Muscle of leg (tissue), 16 donors: ENCODE results near the gene CMPK1. TPM values are rescaled to one million over a fixed set of nuclear protein-coding genes. Genes with fewer than 3 reads are reported as not detected.
A peak's percentile ranks its signal among the peaks of the same experiment; 100 is the strongest.
"Not testable (repeated sequence)": the region's sequence is repeated elsewhere in the genome, so short reads cannot be mapped to it uniquely, and the experiment has no call there.

Experiments
- DNase-seq: peaks from one replicate; pipeline ENCODE4 v3.0.0; 2013
- H3K27ac ChIP-seq: one replicate; pipeline ENCODE4 v1.5.1; 2013; ENCODE audit warnings: mild to moderate bottlenecking, low read length, control low read depth
- H3K27me3 ChIP-seq: one replicate; pipeline ENCODE4 v1.6.1; 2013; ENCODE audit warnings: low read length; ENCODE audit not compliant: control insufficient read depth, insufficient read depth
- H3K36me3 ChIP-seq: one replicate; pipeline ENCODE4 v1.6.1; 2013; ENCODE audit warnings: low read length; ENCODE audit not compliant: control insufficient read depth, insufficient read depth
- H3K4me1 ChIP-seq: one replicate; pipeline ENCODE4 v1.6.1; 2013; ENCODE audit warnings: low read length; ENCODE audit not compliant: control insufficient read depth, insufficient read depth
- H3K4me3 ChIP-seq: one replicate; pipeline ENCODE4 v1.5.1; 2013; ENCODE audit warnings: low read length, control low read depth
- H3K9me3 ChIP-seq: replicated peaks from 2 replicates; pipeline ENCODE4 v1.6.1; 2013; ENCODE audit warnings: low read depth, low read length; ENCODE audit not compliant: control insufficient read depth
- WGBS: methylation state at CpG from one replicate; pipeline ENCODE4 v1.1.5; 2013; ENCODE audit warnings: missing lambda C conversion rate; ENCODE audit not compliant: insufficient coverage; 5-methylcytosine and 5-hydroxymethylcytosine counted together
- long read RNA-seq, 11 donors: transcript quantifications; one replicate each; lab custom pipeline, GENCODE V29; 2026
- polyA plus RNA-seq, 8 donors: library from polyadenylated mRNA; unstranded; fragments of 120-200 nt; gene quantifications; one replicate each; pipeline versions ENCODE4 v1.2.1 to v1.2.3, GENCODE V29; 2013; ENCODE audit warnings: inconsistent platforms in 1 of 8, low replicate concordance in 1 of 8; ENCODE audit not compliant: insufficient read length in 8 of 8, insufficient read depth in 1 of 8
- total RNA-seq: library from RNA; stranded (reverse); fragments of 120-200 nt; gene quantifications from one replicate; pipeline ENCODE4 v1.2.4, GENCODE V29; 2013

CMPK1 gene, protein sequence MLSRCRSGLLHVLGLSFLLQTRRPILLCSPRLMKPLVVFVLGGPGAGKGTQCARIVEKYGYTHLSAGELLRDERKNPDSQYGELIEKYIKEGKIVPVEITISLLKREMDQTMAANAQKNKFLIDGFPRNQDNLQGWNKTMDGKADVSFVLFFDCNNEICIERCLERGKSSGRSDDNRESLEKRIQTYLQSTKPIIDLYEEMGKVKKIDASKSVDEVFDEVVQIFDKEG
- 59.1 TPM for total RNA-seq
- polyA plus RNA-seq, result 10 to 100 TPM; 52.2 to 77.6 (median 70.1) TPM
- long read RNA-seq, donor 1, transcript CMPK1-203 (6 exons, 2,930 nt), result major isoform, 11 of 11 reads
- long read RNA-seq, donor 1, partial matches to known transcripts, result 0 of 11 reads
- long read RNA-seq, donor 1, other reads (novel, unspliced or antisense), result 0 of 11 reads
- long read RNA-seq, donor 2, partial matches to known transcripts, result 0 of 4 reads
- long read RNA-seq, donor 2, other reads (novel, unspliced or antisense), result 0 of 4 reads
- long read RNA-seq, donor 3, transcript CMPK1-203 (6 exons, 2,930 nt), result major isoform, 29 of 30 reads
- long read RNA-seq, donor 3, partial matches to known transcripts, result 0 of 30 reads
- long read RNA-seq, donor 3, other reads (novel, unspliced or antisense), result 0 of 30 reads
- long read RNA-seq, donor 4, transcript CMPK1-203 (6 exons, 2,930 nt), result major isoform, 14 of 29 reads
- long read RNA-seq, donor 4, partial matches to known transcripts, result 13 of 29 reads
- long read RNA-seq, donor 4, other reads (novel, unspliced or antisense), result 0 of 29 reads
- long read RNA-seq, donor 5, transcript CMPK1-203 (6 exons, 2,930 nt), result major isoform, 59 of 60 reads
- long read RNA-seq, donor 5, partial matches to known transcripts, result 0 of 60 reads
- long read RNA-seq, donor 5, other reads (novel, unspliced or antisense), result 0 of 60 reads
- long read RNA-seq, donor 6, transcript CMPK1-203 (6 exons, 2,930 nt), result major isoform, 50 of 101 reads
- long read RNA-seq, donor 6, partial matches to known transcripts, result 48 of 101 reads
- long read RNA-seq, donor 6, other reads (novel, unspliced or antisense), result 0 of 101 reads
- long read RNA-seq, donor 7, transcript CMPK1-203 (6 exons, 2,930 nt), result major isoform, 29 of 34 reads
- long read RNA-seq, donor 7, partial matches to known transcripts, result 5 of 34 reads
- long read RNA-seq, donor 7, other reads (novel, unspliced or antisense), result 0 of 34 reads
- long read RNA-seq, donor 8, transcript CMPK1-203 (6 exons, 2,930 nt), result major isoform, 21 of 22 reads
- long read RNA-seq, donor 8, partial matches to known transcripts, result 0 of 22 reads
- long read RNA-seq, donor 8, other reads (novel, unspliced or antisense), result 0 of 22 reads
- long read RNA-seq, donor 9, transcript CMPK1-203 (6 exons, 2,930 nt), result major isoform, 22 of 22 reads
- long read RNA-seq, donor 9, partial matches to known transcripts, result 0 of 22 reads
- long read RNA-seq, donor 9, other reads (novel, unspliced or antisense), result 0 of 22 reads
- long read RNA-seq, donor 10, transcript CMPK1-203 (6 exons, 2,930 nt), result major isoform, 52 of 55 reads
- long read RNA-seq, donor 10, partial matches to known transcripts, result 0 of 55 reads
- long read RNA-seq, donor 10, other reads (novel, unspliced or antisense), result 0 of 55 reads
- long read RNA-seq, donor 11, transcript CMPK1-203 (6 exons, 2,930 nt), result major isoform, 30 of 32 reads
- long read RNA-seq, donor 11, partial matches to known transcripts, result 0 of 32 reads
- long read RNA-seq, donor 11, other reads (novel, unspliced or antisense), result 0 of 32 reads

DNA sequence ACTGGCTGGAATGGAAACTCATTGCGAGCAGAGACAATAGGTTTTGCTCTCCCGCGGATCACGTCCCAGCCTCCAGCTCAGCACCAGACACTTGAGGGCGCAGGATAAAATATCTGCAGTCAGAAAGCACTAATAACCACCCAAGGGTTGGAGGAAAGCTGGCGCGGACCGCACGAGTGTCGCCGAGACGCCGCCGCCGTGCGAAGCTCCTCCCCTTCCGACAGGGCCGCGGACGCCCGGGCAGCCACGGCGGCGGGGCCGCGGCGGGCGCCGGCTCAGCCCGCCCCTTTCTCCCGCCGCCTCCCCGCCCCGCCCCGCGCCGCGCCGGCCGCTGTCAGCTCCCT is at the start of gene CMPK1:
TSS of gene CMPK1 (plus strand) at position 213 of the 344 bp plus-strand sequence. CDS start 156 bp downstream, outside the sequence.
- Histone ChIP-seq H3K4me3 (peak within 1 kb of the TSS; percentile 97), H3K9me3 (no peaks in the 10 kb centered on the region), H3K27me3 (no peaks in the 10 kb centered on the region), H3K36me3 (peaks cover 3% of the 10 kb centered on the region), H3K4me1 (peaks cover 17% of the 10 kb centered on the region), H3K27ac (peak within 1 kb of the TSS; percentile 99)
- 0% methylated on average over 40 of the region's 40 CpGs for WGBS
- DNase-seq, result peak; percentile 92

DNA sequence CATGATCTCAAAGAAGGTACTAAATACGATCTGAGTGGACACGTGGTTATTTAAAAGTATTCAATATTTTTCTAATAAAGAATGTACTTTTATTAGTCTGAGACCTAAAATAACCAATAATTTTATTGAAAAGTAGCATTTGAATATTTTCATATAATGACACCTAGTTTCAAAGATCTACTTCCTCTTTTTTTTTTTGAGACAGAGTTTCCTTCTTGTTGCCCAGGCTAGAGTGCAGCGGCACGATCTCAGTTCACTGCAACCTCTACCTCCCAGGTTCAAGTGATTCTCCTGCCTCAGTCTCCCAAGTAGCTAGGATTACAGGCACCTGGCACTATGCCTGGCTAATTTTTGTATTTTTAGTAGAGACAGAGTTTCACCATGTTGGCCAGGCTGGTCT is 45.5 kb upstream of the CMPK1 start:
- H3K27me3 ChIP-seq, H3K4me1 ChIP-seq, H3K9me3 ChIP-seq, DNase-seq, H3K27ac ChIP-seq, H3K4me3 ChIP-seq: not testable (repeated sequence)
- 80% methylated on average over 1 of the region's 4 CpGs for WGBS
- H3K36me3 ChIP-seq, result peaks cover 13% of the 10 kb centered on the region

DNA sequence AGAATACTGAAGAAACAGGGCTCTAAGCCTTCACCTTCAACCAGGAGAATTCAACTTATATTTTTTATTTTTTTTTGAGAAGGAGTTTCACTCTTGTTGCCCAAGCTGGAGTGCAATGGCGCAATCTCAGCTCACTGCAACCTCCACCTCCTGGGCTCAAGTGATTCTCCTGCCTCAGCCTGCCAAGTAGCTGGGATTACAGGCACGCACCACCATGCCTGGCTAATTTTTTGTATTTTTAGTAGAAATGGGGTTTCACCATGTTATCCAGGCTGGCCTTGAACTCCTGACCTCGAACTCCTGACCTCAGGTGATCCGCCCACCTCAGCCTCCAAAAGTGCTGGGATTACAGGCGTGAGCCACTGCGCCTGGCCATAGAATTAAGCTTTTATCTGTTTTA is 38.7 kb upstream of the CMPK1 start:
- H3K27me3 ChIP-seq, H3K4me1 ChIP-seq, H3K27ac ChIP-seq, H3K4me3 ChIP-seq, H3K9me3 ChIP-seq, DNase-seq: not testable (repeated sequence)
- 100% methylated on average over 2 of the region's 6 CpGs for WGBS
- H3K36me3 ChIP-seq, result peaks cover 10% of the 10 kb centered on the region

DNA sequence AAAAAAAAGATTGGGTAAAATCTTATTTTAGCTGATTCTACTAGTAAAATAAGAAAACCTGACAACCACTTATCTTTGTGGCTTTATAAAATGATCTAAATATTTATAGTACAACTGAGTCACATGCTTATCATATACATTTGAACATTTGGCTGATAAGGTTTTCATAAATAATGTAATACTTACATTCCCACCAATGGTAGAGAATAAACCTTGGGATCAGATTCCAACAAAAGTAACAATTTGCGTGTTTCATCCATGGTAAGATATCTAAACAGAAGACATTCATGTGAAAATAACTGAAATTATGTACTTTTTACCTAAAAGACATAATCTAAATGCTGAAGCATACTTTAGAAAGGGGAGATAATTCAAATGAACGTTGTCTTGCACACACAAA is 38.0 kb upstream of the CMPK1 start:
- Histone ChIP-seq H3K4me1 (no peaks in the 10 kb centered on the region), H3K4me3 (no peak overlapping the region), H3K27me3 (no peaks in the 10 kb centered on the region), H3K27ac (no peak overlapping the region), H3K36me3 (peaks cover 12% of the 10 kb centered on the region), H3K9me3 (no peaks in the 10 kb centered on the region)
- DNase-seq, result no peak
- WGBS, result no CpG with 5 or more reads among the region's 2 CpGs

DNA sequence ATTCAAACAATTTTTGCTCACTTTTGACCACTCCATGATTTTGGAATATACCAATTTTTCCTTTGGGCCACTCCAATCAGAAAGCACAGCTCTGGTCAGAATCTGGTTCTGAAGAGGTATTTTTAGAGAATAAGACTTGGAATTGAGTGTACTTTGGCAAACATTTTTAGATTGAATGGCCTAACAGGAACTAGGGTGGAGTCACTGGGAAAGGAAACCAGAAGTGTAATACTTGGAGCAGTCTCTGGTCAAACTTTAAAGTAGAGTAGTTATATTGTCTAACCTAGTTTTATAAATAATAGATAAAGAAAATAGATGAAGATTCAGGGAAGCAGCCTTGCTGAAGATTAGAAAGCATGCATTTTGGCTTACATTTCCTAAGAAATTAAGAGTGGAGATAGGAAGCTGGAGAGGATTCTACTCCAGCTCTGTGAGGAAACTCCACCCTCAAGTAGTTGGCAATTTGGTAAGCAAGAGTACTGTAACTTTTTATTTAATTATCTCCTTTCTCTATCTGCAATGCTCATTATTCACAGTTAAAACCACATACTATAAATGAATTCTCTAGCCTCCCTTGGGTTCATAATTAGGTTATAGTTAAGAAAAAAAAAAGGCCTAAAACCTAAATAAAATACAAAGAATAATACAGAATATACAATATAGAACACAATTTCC is 35.4 kb upstream of the CMPK1 start:
- H3K36me3 ChIP-seq, result peaks cover 18% of the 10 kb centered on the region
- no peak overlapping the region for H3K4me3 ChIP-seq
- H3K27ac ChIP-seq, result no peak overlapping the region
- H3K9me3 ChIP-seq, result no peaks in the 10 kb centered on the region
- peak; percentile 24 for DNase-seq
- no peaks in the 10 kb centered on the region for H3K4me1 ChIP-seq
- H3K27me3 ChIP-seq, result no peaks in the 10 kb centered on the region

DNA sequence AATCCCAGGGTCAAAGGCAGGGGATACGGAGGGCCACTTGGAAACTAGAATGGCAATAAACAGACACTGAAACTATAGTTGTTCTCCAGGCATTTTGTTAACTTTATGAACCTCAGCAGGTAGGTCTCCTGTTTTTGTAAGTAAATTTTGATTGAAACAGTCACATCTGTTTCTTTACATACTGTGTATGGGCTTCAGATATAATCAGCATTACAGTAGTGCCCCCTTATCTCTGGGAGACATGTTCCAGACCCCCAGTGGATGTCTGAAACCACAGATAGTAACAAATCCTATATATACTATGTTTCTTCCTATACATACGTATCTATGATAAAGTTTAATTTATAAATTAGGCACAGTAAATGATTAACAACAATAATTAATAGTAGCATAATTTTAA is 31.1 kb upstream of the CMPK1 start:
- H3K4me3 ChIP-seq, result no peak overlapping the region
- DNase-seq, result no peak
- no peaks in the 10 kb centered on the region for H3K27me3 ChIP-seq
- H3K27ac ChIP-seq, result no peak overlapping the region
- H3K4me1 ChIP-seq, result no peaks in the 10 kb centered on the region
- H3K36me3 ChIP-seq, result peaks cover 14% of the 10 kb centered on the region
- no CpG with 5 or more reads among the region's 2 CpGs for WGBS
- no peaks in the 10 kb centered on the region for H3K9me3 ChIP-seq

DNA sequence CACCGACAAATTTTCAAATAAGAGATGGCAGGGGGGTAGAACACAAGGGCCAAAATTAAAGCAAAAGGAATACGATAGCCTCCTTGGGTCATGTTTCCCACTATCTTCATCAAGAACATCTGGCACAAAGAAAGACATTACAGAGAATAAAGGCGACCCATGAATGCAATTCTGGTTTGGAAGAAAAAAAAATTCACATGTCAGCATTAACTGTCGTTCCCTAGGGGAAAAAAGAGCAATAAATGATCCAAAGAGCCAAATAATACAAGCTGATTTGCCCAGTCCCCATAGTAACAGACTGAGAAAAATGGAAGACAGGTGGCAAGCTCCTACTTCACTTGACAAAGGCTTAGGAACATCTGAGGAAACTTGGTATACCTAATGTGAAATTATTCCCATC is 24.2 kb upstream of the CMPK1 start:
- no peaks in the 10 kb centered on the region for H3K27me3 ChIP-seq
- WGBS, result no CpG with 5 or more reads among the region's 4 CpGs
- H3K9me3 ChIP-seq, result no peaks in the 10 kb centered on the region
- H3K4me3 ChIP-seq, result no peak overlapping the region
- peaks cover 10% of the 10 kb centered on the region for H3K4me1 ChIP-seq
- no peak for DNase-seq
- H3K36me3 ChIP-seq, result peaks cover 4% of the 10 kb centered on the region
- no peak overlapping the region for H3K27ac ChIP-seq

DNA sequence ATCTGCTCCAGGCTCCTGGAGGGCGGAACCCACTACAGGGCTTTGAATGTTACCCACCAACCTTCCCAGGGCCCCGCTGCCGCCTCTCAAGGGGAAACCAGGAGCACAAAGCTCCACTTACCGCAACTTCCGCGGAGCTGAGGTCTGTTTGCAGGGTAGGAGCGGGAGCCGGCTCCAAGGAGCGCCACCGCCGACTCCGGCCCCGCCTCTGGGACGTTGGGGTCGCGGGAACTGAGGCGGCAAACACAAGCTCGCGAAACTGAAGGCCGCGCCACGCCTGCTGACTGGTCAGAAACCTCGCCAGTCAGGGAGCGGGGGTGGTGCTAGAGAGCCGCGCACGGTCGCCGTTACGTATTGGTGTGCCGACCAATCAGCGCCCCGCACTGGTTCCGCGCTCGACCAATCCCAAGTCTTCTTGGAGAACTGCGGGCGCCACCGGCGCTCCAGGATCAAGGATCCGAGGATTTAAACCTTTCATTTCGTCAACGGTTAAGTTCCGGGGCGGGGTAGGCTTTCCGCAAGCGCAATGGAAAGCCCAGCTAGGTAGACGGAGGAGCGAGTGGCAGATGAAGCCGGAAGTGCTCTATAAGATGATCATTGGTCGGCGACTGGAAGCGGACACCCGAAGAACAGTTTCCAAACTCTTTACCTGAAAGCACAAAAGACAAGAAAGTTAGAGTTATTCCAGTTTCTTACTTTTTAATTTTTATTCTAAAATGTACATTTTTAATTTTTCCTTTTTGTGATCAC is 19.5 kb upstream of the CMPK1 start, which contains the start of gene STIL:
TSS of gene STIL (minus strand) at position 233 of the 750 bp plus-strand sequence. CDS start 3,828 bp downstream, outside the sequence.
- under 1% methylated on average over 47 of the region's 54 CpGs for WGBS
- no peaks in the 10 kb centered on the region for H3K27me3 ChIP-seq
- H3K27ac ChIP-seq, result peak within 1 kb of the TSS; percentile 82
- no peaks in the 10 kb centered on the region for H3K9me3 ChIP-seq
- H3K4me3 ChIP-seq, result peak within 1 kb of the TSS; percentile 75
- peaks cover 4% of the 10 kb centered on the region for H3K36me3 ChIP-seq
- H3K4me1 ChIP-seq, result peaks cover 10% of the 10 kb centered on the region
- DNase-seq, result peak; percentile 100
